ENCODE measurements around the gene TFCP2. TPM values are rescaled to one million over a fixed set of nuclear protein-coding genes. Genes with fewer than 3 reads are reported as not detected.

The TFCP2 gene
- total and polyA plus RNA-seq, 8 donors, result 6.7 to 56.2 (median 9.2) TPM

DNA sequence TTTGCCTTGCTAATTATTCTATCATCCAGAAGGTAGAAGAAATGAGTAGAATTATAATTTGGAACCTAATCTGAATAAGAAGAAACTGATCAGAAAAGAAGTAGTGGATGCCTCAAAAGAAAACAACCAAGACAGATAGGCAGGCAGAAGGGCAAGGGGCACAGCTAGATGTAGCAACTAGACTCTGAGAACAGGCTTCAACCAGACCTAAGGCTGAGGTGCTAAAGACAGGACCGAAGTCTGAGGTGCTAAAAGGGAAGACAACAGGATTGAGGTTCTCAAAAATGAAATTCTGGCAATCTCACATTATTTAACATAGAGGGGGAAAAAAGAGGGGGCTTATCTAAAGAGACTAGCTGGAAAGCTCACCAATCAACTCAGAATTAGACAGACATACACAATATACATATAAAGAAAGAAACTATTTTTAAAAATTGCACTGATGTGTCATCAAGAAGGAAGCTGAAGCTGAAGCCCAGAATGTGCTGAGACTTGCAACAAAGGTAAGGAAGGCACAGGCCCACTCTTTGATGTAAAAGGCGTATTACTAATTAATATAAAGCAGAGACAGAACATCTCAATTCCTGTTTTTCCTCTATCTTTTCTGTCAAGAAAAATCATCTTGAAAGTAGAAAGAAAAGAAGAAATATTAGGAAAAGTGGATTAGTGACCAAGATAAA lies 45.7 kb downstream of the TFCP2 start:
- intact Hi-C loops (cut with DNase I; ENCODE audit: low total_unique reads), result no loop called here
- H3K27me3 ChIP-seq, result no peaks in the 10 kb centered on the region
- TF ChIP-seq CTCF (IDR thresholded peaks at IDR 0.05) (no peak), EP300 (IDR thresholded peaks at IDR 0.05) (no peak), POLR2AphosphoS5 (IDR thresholded peaks at IDR 0.05) (no peak), POLR2A (IDR thresholded peaks at IDR 0.05) (no peak)
- WGBS, 5 donors, result 80 to 96% (median 95%) methylated on average over 2 of the region's 2 CpGs
- no peak overlapping the region for H3K27ac ChIP-seq
- DNase-seq, result no peak
- H3K4me1 ChIP-seq, result no peaks in the 10 kb centered on the region
- peaks cover 7 to 21% (median 13%) of the 10 kb centered on the region in 4 donors for H3K36me3 ChIP-seq
- no peaks in the 10 kb centered on the region for H3K9me3 ChIP-seq
- H3K4me3 ChIP-seq, result no peak overlapping the region

- Histone ChIP-seq H3K36me3 (peaks cover 7 to 21% (median 13%) of the 10 kb centered on the region in 4 donors), H3K27me3 (no peaks in the 10 kb centered on the region), H3K27ac (no peak overlapping the region), H3K4me1 (no peaks in the 10 kb centered on the region), H3K4me3 (no peak overlapping the region), H3K9me3 (no peaks in the 10 kb centered on the region)
- 88 to 96% (median 94%) methylated on average over 2 of the region's 2 CpGs for WGBS, 5 donors
- intact Hi-C loops (cut with DNase I; ENCODE audit: low total_unique reads), result no loop called here
- DNase-seq, result no peak
- no peak for TF ChIP-seq CTCF (IDR thresholded peaks at IDR 0.05)
- no peak for TF ChIP-seq POLR2AphosphoS5 (IDR thresholded peaks at IDR 0.05)
- no peak for TF ChIP-seq POLR2A (IDR thresholded peaks at IDR 0.05)
- no peak for TF ChIP-seq EP300 (IDR thresholded peaks at IDR 0.05)
Measured at GRCh38 chr12:51126297-51126696, 46.6 kb downstream of the TFCP2 start.

- 94 to 100% (median 96%) methylated on average over 11 to 14 of the region's 14 CpGs for WGBS, 5 donors
Measured at GRCh38 chr12:51124504-51124903, 48.4 kb downstream of the TFCP2 start.

GRCh38 chr12:51122844-51123243 lies 50.1 kb downstream of the TFCP2 start:
- peaks cover 7 to 28% (median 26%) of the 10 kb centered on the region in 4 donors for H3K36me3 ChIP-seq
- no peak overlapping the region for H3K4me3 ChIP-seq
- no peaks in the 10 kb centered on the region for H3K4me1 ChIP-seq
- no peaks in the 10 kb centered on the region for H3K9me3 ChIP-seq
- intact Hi-C loops (cut with DNase I; ENCODE audit: low total_unique reads), result no loop called here
- no peak for TF ChIP-seq CTCF (IDR thresholded peaks at IDR 0.05)
- TF ChIP-seq POLR2A (IDR thresholded peaks at IDR 0.05), result no peak
- no peak for TF ChIP-seq EP300 (IDR thresholded peaks at IDR 0.05)
- no peak for TF ChIP-seq POLR2AphosphoS5 (IDR thresholded peaks at IDR 0.05)
- H3K27me3 ChIP-seq, result no peaks in the 10 kb centered on the region
- H3K27ac ChIP-seq, result no peak overlapping the region
- no peak for DNase-seq

More at GRCh38 chr12:51124504-51124903, 48.4 kb downstream of the TFCP2 start:
- TF ChIP-seq POLR2A (IDR thresholded peaks at IDR 0.05) (no peak), CTCF (IDR thresholded peaks at IDR 0.05) (no peak), POLR2AphosphoS5 (IDR thresholded peaks at IDR 0.05) (no peak), EP300 (IDR thresholded peaks at IDR 0.05) (no peak)
- Histone ChIP-seq H3K27me3 (no peaks in the 10 kb centered on the region), H3K9me3 (no peaks in the 10 kb centered on the region), H3K36me3 (peaks cover 7 to 16% (median 13%) of the 10 kb centered on the region in 4 donors), H3K27ac (no peak overlapping the region), H3K4me1 (no peaks in the 10 kb centered on the region), H3K4me3 (no peak overlapping the region)
- DNase-seq, result no peak
- intact Hi-C loops (cut with DNase I; ENCODE audit: low total_unique reads), result no loop called here
